ENCODE data around the gene BLID. TPM values are rescaled to one million over a fixed set of nuclear protein-coding genes. Genes with fewer than 3 reads are reported as not detected.

BLID gene
- polyA plus RNA-seq, 1 donor from 2014 or later, result not detected

DNA sequence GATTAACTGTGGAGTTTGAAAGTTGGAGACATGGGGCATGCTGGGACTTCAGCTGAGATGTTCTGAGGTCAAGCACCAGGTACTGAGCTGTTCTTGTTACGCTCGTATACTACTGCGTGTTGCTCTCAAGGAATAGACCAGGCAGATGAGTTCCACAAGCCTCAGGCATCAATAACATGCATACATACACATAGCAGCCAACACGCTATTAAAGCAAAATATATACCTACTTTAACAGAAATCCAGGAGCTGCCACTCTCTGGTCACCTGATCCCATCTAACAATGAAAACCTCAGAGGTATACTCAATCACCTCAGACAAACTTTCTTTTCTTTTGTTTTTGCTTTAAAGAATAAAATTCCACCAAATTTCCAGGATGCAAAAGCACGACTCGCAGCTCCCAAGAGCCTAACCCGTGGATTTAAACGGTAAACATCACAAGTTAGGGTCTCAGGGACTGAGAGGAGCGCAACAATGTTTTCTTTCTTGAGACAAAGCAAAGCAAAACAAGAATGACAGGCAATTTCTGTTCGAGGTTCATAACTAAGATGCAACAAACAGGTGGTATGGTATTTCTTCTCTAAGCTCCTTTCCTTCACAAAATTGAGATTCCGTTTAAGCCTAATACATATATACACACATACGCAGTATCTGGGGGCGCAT lies 16.5 kb downstream of the BLID start:
- Histone ChIP-seq H3K4me3 (ENCODE audit: low read length) (peak overlapping the region; percentile 71), H3K9me2 (ENCODE audit: insufficient read depth, low read length) (no peaks in the 10 kb centered on the region), H4K20me1 (ENCODE audit: insufficient read depth) (no peaks in the 10 kb centered on the region), H3K79me2 (replicated peaks; ENCODE audit: insufficient read depth, low read length) (peaks cover 70% of the 10 kb centered on the region), H2AFZ (ENCODE audit: low read depth, low read length) (no peak overlapping the region), H3K9me3 (ENCODE audit: low read length) (no peaks in the 10 kb centered on the region), H3K36me3 (ENCODE audit: insufficient read depth, low read length) (no peaks in the 10 kb centered on the region), H3K9ac (ENCODE audit: low read length) (peak overlapping the region; percentile 93), H3F3A (ENCODE audit: insufficient read depth, low read length, poor library complexity, severe bottlenecking) (peaks cover 8% of the 10 kb centered on the region), H3K27me3 (ENCODE audit: insufficient read depth, low read depth, low read length) (no peaks in the 10 kb centered on the region), H3K27ac (ENCODE audit: low read length) (peak overlapping the region; percentile 99), H3K4me2 (ENCODE audit: low read length) (peak overlapping the region; percentile 47)
- no peak for TF ChIP-seq TAF1 (IDR thresholded peaks at IDR 0.05; ENCODE audit: low read depth)
- TF ChIP-seq SMC3 (conservative IDR thresholded peaks at IDR 0.05; ENCODE audit: poor library complexity), result peak; percentile 33
- TF ChIP-seq, protein P1, sequence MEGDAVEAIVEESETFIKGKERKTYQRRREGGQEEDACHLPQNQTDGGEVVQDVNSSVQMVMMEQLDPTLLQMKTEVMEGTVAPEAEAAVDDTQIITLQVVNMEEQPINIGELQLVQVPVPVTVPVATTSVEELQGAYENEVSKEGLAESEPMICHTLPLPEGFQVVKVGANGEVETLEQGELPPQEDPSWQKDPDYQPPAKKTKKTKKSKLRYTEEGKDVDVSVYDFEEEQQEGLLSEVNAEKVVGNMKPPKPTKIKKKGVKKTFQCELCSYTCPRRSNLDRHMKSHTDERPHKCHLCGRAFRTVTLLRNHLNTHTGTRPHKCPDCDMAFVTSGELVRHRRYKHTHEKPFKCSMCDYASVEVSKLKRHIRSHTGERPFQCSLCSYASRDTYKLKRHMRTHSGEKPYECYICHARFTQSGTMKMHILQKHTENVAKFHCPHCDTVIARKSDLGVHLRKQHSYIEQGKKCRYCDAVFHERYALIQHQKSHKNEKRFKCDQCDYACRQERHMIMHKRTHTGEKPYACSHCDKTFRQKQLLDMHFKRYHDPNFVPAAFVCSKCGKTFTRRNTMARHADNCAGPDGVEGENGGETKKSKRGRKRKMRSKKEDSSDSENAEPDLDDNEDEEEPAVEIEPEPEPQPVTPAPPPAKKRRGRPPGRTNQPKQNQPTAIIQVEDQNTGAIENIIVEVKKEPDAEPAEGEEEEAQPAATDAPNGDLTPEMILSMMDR (IDR thresholded peaks at IDR 0.05; ENCODE audit: poor library complexity, severe bottlenecking), result no peak
- no peak for TF ChIP-seq EP300 (conservative IDR thresholded peaks at IDR 0.05; ENCODE audit: poor library complexity, severe bottlenecking)
- TF ChIP-seq, protein P2, sequence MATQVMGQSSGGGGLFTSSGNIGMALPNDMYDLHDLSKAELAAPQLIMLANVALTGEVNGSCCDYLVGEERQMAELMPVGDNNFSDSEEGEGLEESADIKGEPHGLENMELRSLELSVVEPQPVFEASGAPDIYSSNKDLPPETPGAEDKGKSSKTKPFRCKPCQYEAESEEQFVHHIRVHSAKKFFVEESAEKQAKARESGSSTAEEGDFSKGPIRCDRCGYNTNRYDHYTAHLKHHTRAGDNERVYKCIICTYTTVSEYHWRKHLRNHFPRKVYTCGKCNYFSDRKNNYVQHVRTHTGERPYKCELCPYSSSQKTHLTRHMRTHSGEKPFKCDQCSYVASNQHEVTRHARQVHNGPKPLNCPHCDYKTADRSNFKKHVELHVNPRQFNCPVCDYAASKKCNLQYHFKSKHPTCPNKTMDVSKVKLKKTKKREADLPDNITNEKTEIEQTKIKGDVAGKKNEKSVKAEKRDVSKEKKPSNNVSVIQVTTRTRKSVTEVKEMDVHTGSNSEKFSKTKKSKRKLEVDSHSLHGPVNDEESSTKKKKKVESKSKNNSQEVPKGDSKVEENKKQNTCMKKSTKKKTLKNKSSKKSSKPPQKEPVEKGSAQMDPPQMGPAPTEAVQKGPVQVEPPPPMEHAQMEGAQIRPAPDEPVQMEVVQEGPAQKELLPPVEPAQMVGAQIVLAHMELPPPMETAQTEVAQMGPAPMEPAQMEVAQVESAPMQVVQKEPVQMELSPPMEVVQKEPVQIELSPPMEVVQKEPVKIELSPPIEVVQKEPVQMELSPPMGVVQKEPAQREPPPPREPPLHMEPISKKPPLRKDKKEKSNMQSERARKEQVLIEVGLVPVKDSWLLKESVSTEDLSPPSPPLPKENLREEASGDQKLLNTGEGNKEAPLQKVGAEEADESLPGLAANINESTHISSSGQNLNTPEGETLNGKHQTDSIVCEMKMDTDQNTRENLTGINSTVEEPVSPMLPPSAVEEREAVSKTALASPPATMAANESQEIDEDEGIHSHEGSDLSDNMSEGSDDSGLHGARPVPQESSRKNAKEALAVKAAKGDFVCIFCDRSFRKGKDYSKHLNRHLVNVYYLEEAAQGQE (IDR thresholded peaks at IDR 0.05; ENCODE audit: borderline replicate concordance), result peak; percentile 60
- peak; percentile 47 for TF ChIP-seq RAD21 (conservative IDR thresholded peaks at IDR 0.05)
- TF ChIP-seq POLR2AphosphoS5 (IDR thresholded peaks at IDR 0.05), result peak; percentile 72
- no peak for TF ChIP-seq MXI1 (conservative IDR thresholded peaks at IDR 0.05; ENCODE audit: poor library complexity, severe bottlenecking)
- TF ChIP-seq EZH2 (IDR thresholded peaks at IDR 0.05; ENCODE audit: borderline replicate concordance, insufficient read depth, low read length, poor library complexity, severe bottlenecking), result no peak

DNA sequence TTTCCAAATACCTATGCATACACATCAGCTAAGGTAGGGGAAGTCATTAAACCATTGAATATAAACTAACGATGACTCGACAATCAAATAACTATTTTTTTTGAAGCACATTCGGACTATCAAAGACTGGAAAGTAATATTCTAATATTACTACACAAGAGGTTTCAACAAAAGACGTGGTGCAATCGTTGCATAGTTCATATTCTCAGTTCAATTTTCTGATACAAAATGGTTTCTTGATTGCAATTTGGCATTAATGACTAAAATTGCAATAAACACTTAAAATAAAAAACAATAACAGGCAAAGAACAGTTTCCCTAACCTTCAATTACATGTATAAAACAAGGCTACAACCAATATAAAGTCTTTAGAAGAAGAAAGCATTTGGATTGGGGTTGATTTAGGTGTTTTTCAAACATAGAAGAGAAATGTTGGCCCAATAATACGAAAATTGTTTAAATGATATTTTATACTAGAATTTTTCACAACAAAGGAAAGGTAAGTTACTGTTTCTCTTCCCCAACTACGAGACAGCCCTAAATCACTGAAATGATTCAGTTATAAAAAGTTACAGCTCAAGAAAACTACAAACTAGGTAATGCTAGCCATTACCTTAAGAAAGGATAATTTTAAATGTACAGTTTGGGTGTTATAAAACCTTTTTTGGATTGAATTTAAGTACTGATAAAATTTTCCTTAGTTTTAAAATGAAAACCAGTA lies 17.6 kb downstream of the BLID start:
- Histone ChIP-seq H2AFZ (ENCODE audit: low read depth, low read length) (no peak overlapping the region), H3K36me3 (ENCODE audit: insufficient read depth, low read length) (no peaks in the 10 kb centered on the region), H3K27me3 (ENCODE audit: insufficient read depth, low read depth, low read length) (no peaks in the 10 kb centered on the region), H3K79me2 (replicated peaks; ENCODE audit: insufficient read depth, low read length) (peaks cover 81% of the 10 kb centered on the region), H3K4me2 (ENCODE audit: low read length) (peak overlapping the region; percentile 47), H3K4me3 (ENCODE audit: low read length) (peak overlapping the region; percentile 71), H3K9ac (ENCODE audit: low read length) (peak overlapping the region; percentile 93), H3K27ac (ENCODE audit: low read length) (peak overlapping the region; percentile 99), H3K9me2 (ENCODE audit: insufficient read depth, low read length) (no peaks in the 10 kb centered on the region), H4K20me1 (ENCODE audit: insufficient read depth) (no peaks in the 10 kb centered on the region), H3K9me3 (ENCODE audit: low read length) (no peaks in the 10 kb centered on the region), H3F3A (ENCODE audit: insufficient read depth, low read length, poor library complexity, severe bottlenecking) (peaks cover 9% of the 10 kb centered on the region)
- TF ChIP-seq, protein P1 (IDR thresholded peaks at IDR 0.05; ENCODE audit: poor library complexity, severe bottlenecking), result no peak
- TF ChIP-seq POLR2AphosphoS5 (IDR thresholded peaks at IDR 0.05), result no peak
- no peak for TF ChIP-seq RAD21 (conservative IDR thresholded peaks at IDR 0.05)
- no peak for TF ChIP-seq SMC3 (conservative IDR thresholded peaks at IDR 0.05; ENCODE audit: poor library complexity)
- TF ChIP-seq EZH2 (IDR thresholded peaks at IDR 0.05; ENCODE audit: borderline replicate concordance, insufficient read depth, low read length, poor library complexity, severe bottlenecking), result no peak
- no peak for TF ChIP-seq EP300 (conservative IDR thresholded peaks at IDR 0.05; ENCODE audit: poor library complexity, severe bottlenecking)
- TF ChIP-seq TAF1 (IDR thresholded peaks at IDR 0.05; ENCODE audit: low read depth), result no peak

All from neural cell (in vitro differentiated cells).